NCI-H82 treated with DMSO at 0.1 percent for 48 hours (cell line): ENCODE measurements around the gene LECT2.

Experiments used
- DNase-seq: peaks from one replicate; lab custom pipeline; 2025; ENCODE audit not compliant: unreplicated experiment; lab: John Stamatoyannopoulos, UW

The LECT2 gene

GRCh38 chr5:135954899-135955298 is at the start of gene LECT2:
LECT2 (minus strand) TSS chr5:135954983; CDS start chr5:135954833, 150 bp downstream.
- DNase-seq: no peak

GRCh38 chr5:136004436-136004835 is 49.7 kb upstream of the LECT2 start:
- DNase-seq: no peak

- DNase-seq: no peak
These were observed 46.7 kb upstream of the LECT2 start for GRCh38 chr5:136001466-136001981.

- DNase-seq: no peak
These were observed 46.1 kb upstream of the LECT2 start for GRCh38 chr5:136000932-136001331.

GRCh38 chr5:136000147-136000546 is 45.4 kb upstream of the LECT2 start:
- DNase-seq: no peak

- DNase-seq: no peak
These were observed 44.8 kb upstream of the LECT2 start for GRCh38 chr5:135999406-136000139.

- DNase-seq: no peak
These were observed 44.1 kb upstream of the LECT2 start for GRCh38 chr5:135998889-135999288.

GRCh38 chr5:135997673-135998335 is 43.0 kb upstream of the LECT2 start:
- DNase-seq: no peak

GRCh38 chr5:135996611-135997010 is 41.8 kb upstream of the LECT2 start:
- DNase-seq: no peak

GRCh38 chr5:135995976-135996375 is 41.2 kb upstream of the LECT2 start:
- DNase-seq: no peak

- DNase-seq: no peak
These were observed 39.3 kb upstream of the LECT2 start for GRCh38 chr5:135993880-135994636.

GRCh38 chr5:135993335-135993879 is 38.6 kb upstream of the LECT2 start:
- no peak for DNase-seq

- no peak for DNase-seq
These were observed 36.6 kb upstream of the LECT2 start for GRCh38 chr5:135991429-135991828.

GRCh38 chr5:135990528-135991255 is 35.9 kb upstream of the LECT2 start:
- DNase-seq: peak; percentile 8

- DNase-seq: no peak
These were observed 34.9 kb upstream of the LECT2 start for GRCh38 chr5:135989686-135990085.

GRCh38 chr5:135988546-135988945 is 33.8 kb upstream of the LECT2 start:
- no peak for DNase-seq

GRCh38 chr5:135986891-135987401 is 32.2 kb upstream of the LECT2 start:
- no peak for DNase-seq

GRCh38 chr5:135986401-135986800 is 31.6 kb upstream of the LECT2 start:
- no peak for DNase-seq

GRCh38 chr5:135985951-135986350 is 31.2 kb upstream of the LECT2 start:
- no peak for DNase-seq

GRCh38 chr5:135980620-135981019 is 25.8 kb upstream of the LECT2 start:
- DNase-seq: no peak
